Left lung (tissue), 10 donors: Measurements from ENCODE around the gene ARMH2. TPM values are rescaled to one million over a fixed set of nuclear protein-coding genes. Genes with fewer than 3 reads are reported as not detected.

ENCODE experiments used
- ATAC-seq: fragments of 200-7000 bp; cut with Tn5 transposase; one replicate; pipeline ENCODE4 v1.9.1; 2020; ENCODE audit warnings: moderate library complexity
- DNase-seq, 4 donors: peaks; one replicate each; pipeline ENCODE4 v3.0.0-alpha.2; 2013 to 2020
- H3K27ac ChIP-seq, 2 donors: fragments of 200-600 bp; sonication (generic) in 1 of 2; one replicate each; pipeline versions ENCODE4 v1.5.0 to v1.8.0; 2020 to 2021
- H3K27me3 ChIP-seq, 2 donors: fragments of 200-600 bp; sonication (generic) in 1 of 2; one replicate each; pipeline versions ENCODE4 v1.5.0 to v1.8.0; 2020 to 2021
- H3K36me3 ChIP-seq, 2 donors: fragments of 200-600 bp; sonication (generic) in 1 of 2; one replicate each; pipeline versions ENCODE4 v1.5.0 to v1.8.0; 2020 to 2021
- H3K4me1 ChIP-seq, 2 donors: fragments of 200-600 bp; one replicate each; pipeline ENCODE4 v1.8.0; 2021
- H3K4me3 ChIP-seq, 2 donors: fragments of 200-600 bp; sonication (generic) in 1 of 2; one replicate each; pipeline versions ENCODE4 v1.5.0 to v1.8.0; 2020 to 2021; ENCODE audit warnings: mild to moderate bottlenecking in 1 of 2
- H3K9me3 ChIP-seq, 2 donors: fragments of 200-600 bp; sonication (generic) in 1 of 2; one replicate each; pipeline versions ENCODE4 v1.5.0 to v1.8.0; 2020 to 2021
- intact Hi-C, 2 donors: fragments of 100-400 bp; cut with DNase I; formaldehyde crosslinking; loops; one replicate each; pipeline versions ENCODE4 v1.11.2 to v1.14.2; 2022
- polyA plus RNA-seq, 6 donors: library from polyadenylated mRNA; unstranded; fragments of 120-200 nt; gene quantifications; one replicate each; pipeline ENCODE4 v1.2.1, GENCODE V29; 2013; ENCODE audit not compliant: insufficient read length in 6 of 6
- total RNA-seq, 2 donors: library from RNA; stranded (reverse); fragmentation: NEBNext Ultra II Directional; extraction: Animal tissue kit (Norgen Biotek cat#: 25700); gene quantifications; one replicate each; pipeline ENCODE4 v1.2.1, GENCODE V29; 2021
- TF ChIP-seq, protein P1 (sequence below), 2 donors: fragments of 200-600 bp; sonication (generic) in 1 of 2; IDR thresholded peaks; one replicate each; pipeline versions ENCODE4 v1.5.0 to v1.8.0; 2021; ENCODE audit warnings: antibody characterized with exemption in 2 of 2
- donor health status: DM: no; HTN: yes; CAD: no.
- donor health status: DM: no; HTN: no; CAD: no.

The ARMH2 gene
- total and polyA plus RNA-seq, 8 donors, result 0.40 to 0.72 (median 0.50) TPM; not detected in 5

DNA sequence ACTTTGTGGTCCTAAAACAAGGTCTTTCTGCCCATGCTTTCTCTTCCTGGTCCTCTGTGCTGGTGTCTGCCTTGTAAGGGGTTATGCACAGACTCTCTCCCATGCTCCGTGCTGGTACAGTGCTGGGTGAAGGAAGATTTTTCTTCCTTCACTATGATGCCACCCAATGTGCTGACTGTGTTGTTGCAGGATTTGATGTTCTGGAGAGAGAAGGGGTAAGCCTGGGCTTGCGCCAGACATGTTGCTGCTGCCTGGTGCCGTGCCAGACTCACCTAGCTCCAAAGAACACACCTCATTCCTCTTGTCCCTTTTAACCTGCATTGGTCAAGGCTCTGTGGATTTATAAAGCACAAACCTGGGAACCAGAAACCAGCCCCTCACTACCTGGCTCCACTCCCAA, 28.4 kb upstream of the ARMH2 start:
- H3K27me3 ChIP-seq, result no peaks in the 10 kb centered on the region
- ATAC-seq (no peak), DNase-seq (no peak)
- intact Hi-C loops, result no loop called here
- peaks cover 0 to 100% of the 10 kb centered on the region in 2 donors for H3K36me3 ChIP-seq
- no peak overlapping the region for H3K27ac ChIP-seq
- no peaks in the 10 kb centered on the region for H3K9me3 ChIP-seq
- TF ChIP-seq, protein P1, sequence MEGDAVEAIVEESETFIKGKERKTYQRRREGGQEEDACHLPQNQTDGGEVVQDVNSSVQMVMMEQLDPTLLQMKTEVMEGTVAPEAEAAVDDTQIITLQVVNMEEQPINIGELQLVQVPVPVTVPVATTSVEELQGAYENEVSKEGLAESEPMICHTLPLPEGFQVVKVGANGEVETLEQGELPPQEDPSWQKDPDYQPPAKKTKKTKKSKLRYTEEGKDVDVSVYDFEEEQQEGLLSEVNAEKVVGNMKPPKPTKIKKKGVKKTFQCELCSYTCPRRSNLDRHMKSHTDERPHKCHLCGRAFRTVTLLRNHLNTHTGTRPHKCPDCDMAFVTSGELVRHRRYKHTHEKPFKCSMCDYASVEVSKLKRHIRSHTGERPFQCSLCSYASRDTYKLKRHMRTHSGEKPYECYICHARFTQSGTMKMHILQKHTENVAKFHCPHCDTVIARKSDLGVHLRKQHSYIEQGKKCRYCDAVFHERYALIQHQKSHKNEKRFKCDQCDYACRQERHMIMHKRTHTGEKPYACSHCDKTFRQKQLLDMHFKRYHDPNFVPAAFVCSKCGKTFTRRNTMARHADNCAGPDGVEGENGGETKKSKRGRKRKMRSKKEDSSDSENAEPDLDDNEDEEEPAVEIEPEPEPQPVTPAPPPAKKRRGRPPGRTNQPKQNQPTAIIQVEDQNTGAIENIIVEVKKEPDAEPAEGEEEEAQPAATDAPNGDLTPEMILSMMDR (IDR thresholded peaks at IDR 0.05), result no peak
- H3K4me3 ChIP-seq, result no peak overlapping the region
- H3K4me1 ChIP-seq, result no peaks in the 10 kb centered on the region

DNA sequence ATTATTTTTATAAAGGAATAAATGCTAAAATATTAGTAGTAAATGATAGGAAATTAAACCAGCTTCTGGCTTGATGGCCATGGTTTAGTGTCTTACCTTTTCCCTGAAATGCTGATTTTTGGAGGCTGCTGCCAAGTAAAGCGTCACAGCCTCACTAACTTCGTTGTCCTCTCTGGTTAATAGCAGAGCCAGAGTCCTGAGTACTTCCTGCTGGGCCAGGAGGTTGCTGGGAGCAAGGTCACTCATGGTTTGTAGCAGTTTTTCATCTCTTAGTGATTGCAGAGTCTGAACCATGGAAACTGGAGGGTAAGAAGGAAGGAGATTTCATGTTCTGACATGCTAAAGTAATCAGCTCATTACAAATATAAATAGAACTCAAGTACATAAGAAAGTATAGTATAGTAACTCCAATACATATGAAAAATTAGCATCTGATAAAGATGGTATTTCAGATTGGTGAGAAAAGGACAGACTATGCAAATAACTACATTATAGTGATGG, 26.5 kb upstream of the ARMH2 start:
- no peak for DNase-seq
- intact Hi-C loops, result no loop called here
- Histone ChIP-seq H3K27me3 (no peaks in the 10 kb centered on the region), H3K4me1 (no peaks in the 10 kb centered on the region), H3K4me3 (no peak overlapping the region), H3K9me3 (no peaks in the 10 kb centered on the region), H3K27ac (no peak overlapping the region), H3K36me3 (peaks cover 0 to 99% of the 10 kb centered on the region in 2 donors)
- ATAC-seq, result no peak
- TF ChIP-seq, protein P1 (IDR thresholded peaks at IDR 0.05), result no peak

DNA sequence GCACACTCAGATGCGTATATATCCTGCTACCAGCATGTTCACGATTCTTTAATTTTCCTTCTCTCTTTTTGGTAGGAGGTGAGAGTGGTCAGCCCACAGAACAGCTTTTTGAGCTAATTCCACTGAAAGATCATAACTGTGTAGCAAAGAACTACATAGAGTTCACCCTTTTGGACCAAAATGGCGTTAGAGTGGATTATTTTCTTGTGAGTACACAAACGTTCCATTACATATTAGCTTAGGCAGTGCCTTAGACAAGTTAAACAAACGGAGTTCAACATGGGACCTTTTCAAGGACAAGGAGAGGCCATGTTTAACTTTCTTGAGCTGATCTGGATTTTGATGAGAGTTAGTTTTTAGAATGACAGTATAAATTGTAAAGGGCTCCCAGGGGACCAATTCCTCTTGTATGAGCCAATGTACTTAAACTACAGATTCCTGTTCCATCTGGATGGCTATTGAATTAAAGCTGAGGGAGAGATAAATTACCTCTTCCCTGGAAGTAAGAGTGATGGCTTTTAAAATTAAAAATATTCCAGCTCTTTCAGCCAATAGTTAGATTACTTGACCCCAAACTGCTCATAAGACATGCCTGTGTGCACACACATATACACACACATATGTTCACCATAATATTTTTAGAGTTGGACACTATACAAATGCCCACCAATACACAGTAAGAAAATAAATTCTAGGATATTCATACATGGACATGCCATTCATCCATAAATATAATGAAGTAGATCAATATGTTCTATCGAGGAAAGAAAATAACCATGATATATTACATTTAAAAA, 25.6 kb upstream of the ARMH2 start:
- Histone ChIP-seq H3K4me3 (no peak overlapping the region), H3K27ac (no peak overlapping the region), H3K9me3 (no peaks in the 10 kb centered on the region), H3K27me3 (no peaks in the 10 kb centered on the region), H3K36me3 (peaks cover 0 to 97% of the 10 kb centered on the region in 2 donors), H3K4me1 (no peaks in the 10 kb centered on the region)
- TF ChIP-seq, protein P1 (IDR thresholded peaks at IDR 0.05), result no peak
- DNase-seq (no peak), ATAC-seq (no peak)
- intact Hi-C loops, result no loop called here

DNA sequence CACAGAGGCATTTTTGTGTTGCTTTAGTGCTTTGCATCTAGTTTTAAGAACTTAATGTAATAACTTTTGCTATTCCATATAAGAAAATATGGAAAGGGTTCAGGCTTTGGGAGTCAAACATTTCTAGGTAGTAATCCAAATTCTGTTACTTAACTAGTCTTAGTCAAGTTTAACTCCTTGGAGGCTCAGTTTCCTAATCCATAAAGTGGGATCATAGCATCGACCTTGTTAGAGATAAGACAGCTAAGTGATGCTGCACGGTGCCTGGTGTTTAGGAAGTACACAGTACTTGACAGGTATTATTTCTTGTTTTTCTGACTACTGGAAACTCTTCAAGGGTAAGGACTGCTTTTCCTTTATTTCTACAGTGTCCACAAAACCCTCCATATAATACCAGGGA, 24.5 kb upstream of the ARMH2 start:
- TF ChIP-seq, protein P1 (IDR thresholded peaks at IDR 0.05), result no peak
- no peak for ATAC-seq
- intact Hi-C loops, result no loop called here
- no peaks in the 10 kb centered on the region for H3K4me1 ChIP-seq
- H3K4me3 ChIP-seq, result no peak overlapping the region
- H3K9me3 ChIP-seq, result no peaks in the 10 kb centered on the region
- no peak for DNase-seq
- H3K27ac ChIP-seq, result no peak overlapping the region
- H3K27me3 ChIP-seq, result no peaks in the 10 kb centered on the region
- peaks cover 0 to 97% of the 10 kb centered on the region in 2 donors for H3K36me3 ChIP-seq

DNA sequence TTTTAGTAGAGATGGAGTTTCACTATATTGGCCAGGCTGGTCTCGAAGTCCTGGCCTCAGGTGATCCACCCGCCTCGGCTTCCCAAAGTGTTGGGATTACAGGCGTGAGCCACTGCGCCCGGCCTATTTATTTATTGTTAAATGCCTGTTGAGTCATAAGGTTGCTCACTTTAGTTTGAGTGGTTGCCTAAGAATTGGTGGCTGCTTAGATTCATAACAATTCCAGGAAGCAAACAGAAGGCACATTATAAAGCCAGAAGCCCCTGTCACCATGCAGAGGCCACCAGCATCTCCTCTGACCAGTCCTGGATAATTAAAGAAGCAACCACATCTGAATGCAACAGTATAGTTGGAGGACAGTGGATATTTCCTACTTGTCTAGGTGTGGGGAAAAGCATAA, 24.0 kb upstream of the ARMH2 start:
- Histone ChIP-seq H3K36me3 (peaks cover 0 to 96% of the 10 kb centered on the region in 2 donors), H3K9me3 (no peaks in the 10 kb centered on the region), H3K4me1 (no peaks in the 10 kb centered on the region), H3K27me3 (no peaks in the 10 kb centered on the region), H3K4me3 (no peak overlapping the region), H3K27ac (no peak overlapping the region)
- TF ChIP-seq, protein P1 (IDR thresholded peaks at IDR 0.05), result no peak
- DNase-seq, result no peak
- intact Hi-C loops, result no loop called here
- ATAC-seq, result no peak
